PC-3 (cell line): ENCODE measurements around the gene CRHR2. TPM values are rescaled to one million over a fixed set of nuclear protein-coding genes. Genes with fewer than 3 reads are reported as not detected.

Experiments used
- ATAC-seq: fragments of 200-7000 bp; cut with Tn5 transposase; 2 replicates; pipeline ENCODE4 v1.9.1; 2020; ENCODE audit warnings: mild to moderate bottlenecking, moderate library complexity
- BruUV-seq: library from RNA; stranded (reverse); fragments of 400-500 nt; replicated peaks from 2 replicates; lab custom pipeline; 2021; lab: Mats Ljungman, UMichigan
- CTCF ChIA-PET: fragments of 300-600 bp; sonication (Branson Sonifier 250); formaldehyde crosslinking; loops from one replicate; lab custom pipeline; 2022; ENCODE audit warnings: antibody characterized with exemption; lab: Charles Lee
- POLR2A ChIA-PET: fragments of 300-600 bp; sonication (Branson Sonifier 250); formaldehyde crosslinking; loops from one replicate; lab custom pipeline; 2022; ENCODE audit warnings: antibody characterized with exemption; ENCODE audit not compliant: unreplicated experiment; lab: Charles Lee
- DNase-seq: peaks from one replicate; pipeline ENCODE4 v3.0.0-alpha.2; 2015
- H2AFZ ChIP-seq: fragments of 300-600 bp; sonication (generic); 2 replicates; pipeline ENCODE4 v1.6.0; 2016; ENCODE audit warnings: antibody characterized with exemption, low read length
- H3F3A ChIP-seq: fragments of 300-600 bp; sonication (generic); one replicate; pipeline ENCODE4 v1.6.0; 2017; ENCODE audit warnings: antibody characterized with exemption, low read length, control low read depth, mild to moderate bottlenecking; ENCODE audit not compliant: unreplicated experiment
- H3K27ac ChIP-seq: fragments of 300-600 bp; sonication (generic); 2 replicates; pipeline ENCODE4 v1.5.1; 2016; ENCODE audit warnings: mild to moderate bottlenecking, low read length
- H3K27me3 ChIP-seq: fragments of 300-600 bp; sonication (generic); 2 replicates; pipeline ENCODE4 v1.6.1; 2016; ENCODE audit warnings: low read length, mixed read lengths
- H3K36me3 ChIP-seq: fragments of 300-600 bp; sonication (generic); 2 replicates; pipeline ENCODE4 v1.6.1; 2016; ENCODE audit warnings: low read depth, mixed run types, low read length, mixed read lengths
- H3K4me1 ChIP-seq: fragments of 300-600 bp; sonication (generic); 2 replicates; pipeline ENCODE4 v1.5.1; 2016; ENCODE audit warnings: low read length; ENCODE audit not compliant: insufficient read depth
- H3K4me2 ChIP-seq: fragments of 300-600 bp; sonication (generic); 2 replicates; pipeline ENCODE4 v1.6.0; 2016; ENCODE audit warnings: low read length
- H3K4me3 ChIP-seq: fragments of 300-600 bp; sonication (generic); 2 replicates; pipeline ENCODE4 v1.5.1; 2016; ENCODE audit warnings: mild to moderate bottlenecking, low read length, mixed read lengths
- H3K79me2 ChIP-seq: fragments of 300-600 bp; sonication (generic); 2 replicates; pipeline ENCODE4 v1.6.1; 2017; ENCODE audit warnings: low read length, mixed read lengths
- H3K9ac ChIP-seq: fragments of 300-600 bp; sonication (generic); 2 replicates; pipeline ENCODE4 v1.6.0; 2016; ENCODE audit warnings: mild to moderate bottlenecking, low read length
- H3K9me2 ChIP-seq: fragments of 300-600 bp; sonication (generic); replicated peaks from 2 replicates; pipeline ENCODE4 v1.6.1; 2016; ENCODE audit warnings: mixed run types, low read length, mixed read lengths
- H3K9me3 ChIP-seq: fragments of 300-600 bp; sonication (generic); 2 replicates; pipeline ENCODE4 v1.6.1; 2016; ENCODE audit warnings: low read length, mixed read lengths
- H4K20me1 ChIP-seq: fragments of 300-600 bp; sonication (generic); 2 replicates; pipeline ENCODE4 v1.6.1; 2016; ENCODE audit warnings: low read length, mixed read lengths
- CTCF ChIP-seq: fragments of 300-600 bp; sonication (generic); conservative IDR thresholded peaks from 2 replicates; pipeline ENCODE4 v1.5.1; 2017; ENCODE audit warnings: antibody characterized with exemption, low read depth, mild to moderate bottlenecking, low read length
- EZH2 ChIP-seq: fragments of 300-600 bp; sonication (generic); IDR thresholded peaks from one replicate; pipeline ENCODE4 v1.6.1; 2017; ENCODE audit warnings: antibody characterized with exemption, mild to moderate bottlenecking, low read length; ENCODE audit not compliant: unreplicated experiment
- EZH2phosphoT487 ChIP-seq: fragments of 300-600 bp; sonication (generic); IDR thresholded peaks from 2 replicates; pipeline ENCODE4 v1.6.1; 2018; ENCODE audit warnings: mild to moderate bottlenecking, antibody characterized with exemption, low read length, borderline replicate concordance
- intact Hi-C: fragments of 100-400 bp; cut with micrococcal nuclease; formaldehyde crosslinking; loops from 2 replicates; pipeline ENCODE4 v1.9.0; 2023
- total RNA-seq: library from RNA; depleted of rRNA; stranded (reverse); fragments of >200 nt; gene quantifications from 2 replicates; pipeline ENCODE4 v1.2.3, GENCODE V29; 2014

Gene CRHR2
- total RNA-seq, 1 experiment from 2014 or later = not detected

- H2AFZ ChIP-seq = no peak overlapping the region
- no peak overlapping the region for H3K4me2 ChIP-seq
- H3K4me3 ChIP-seq = no peak overlapping the region
- H3F3A ChIP-seq = no peaks in the 10 kb centered on the region
- no peak for DNase-seq
- intact Hi-C loops = no loop called here
- no peaks in the 10 kb centered on the region for H3K9me2 ChIP-seq
- no peaks in the 10 kb centered on the region for H3K79me2 ChIP-seq
- H3K9ac ChIP-seq = no peak overlapping the region
- ATAC-seq = no peak
- H3K9me3 ChIP-seq = no peaks in the 10 kb centered on the region
- H3K36me3 ChIP-seq = no peaks in the 10 kb centered on the region
- H4K20me1 ChIP-seq = no peaks in the 10 kb centered on the region
- no peak overlapping the region for H3K27ac ChIP-seq
- H3K27me3 ChIP-seq = peaks cover 30% of the 10 kb centered on the region
- no TSS peak for BruUV-seq
- no peak for TF ChIP-seq CTCF
- TF ChIP-seq EZH2 = no peak
- no peak for TF ChIP-seq EZH2phosphoT487
- H3K4me1 ChIP-seq = no peaks in the 10 kb centered on the region
- ChIA-PET POLR2A (no interaction called here), CTCF (no interaction called here)
These were observed 443 bp downstream of the CRHR2 start for GRCh38 chr7:30681815-30682211.

- peaks cover 34% of the 10 kb centered on the region for H3K27me3 ChIP-seq
- ChIA-PET CTCF (no interaction called here), POLR2A (no interaction called here)
- no peaks in the 10 kb centered on the region for H3K4me1 ChIP-seq
- H3K9me3 ChIP-seq = no peaks in the 10 kb centered on the region
- no peaks in the 10 kb centered on the region for H4K20me1 ChIP-seq
- H3F3A ChIP-seq = no peaks in the 10 kb centered on the region
- no TSS peak for BruUV-seq
- no peak overlapping the region for H2AFZ ChIP-seq
- no peak overlapping the region for H3K4me3 ChIP-seq
- H3K79me2 ChIP-seq = no peaks in the 10 kb centered on the region
- H3K9ac ChIP-seq = no peak overlapping the region
- H3K27ac ChIP-seq = no peak overlapping the region
- no peaks in the 10 kb centered on the region for H3K36me3 ChIP-seq
- no peak for TF ChIP-seq EZH2phosphoT487
- no peak for TF ChIP-seq EZH2
- no peak for TF ChIP-seq CTCF
- no peaks in the 10 kb centered on the region for H3K9me2 ChIP-seq
- intact Hi-C loops = no loop called here
- DNase-seq (no peak), ATAC-seq (no peak)
- no peak overlapping the region for H3K4me2 ChIP-seq
These were observed 892 bp downstream of the CRHR2 start for GRCh38 chr7:30681331-30681797.

- Histone ChIP-seq H3K36me3 (no peaks in the 10 kb centered on the region), H3K9ac (no peak overlapping the region), H3K9me3 (no peaks in the 10 kb centered on the region), H3K27ac (no peak overlapping the region), H3K4me1 (no peaks in the 10 kb centered on the region), H3K4me2 (no peak overlapping the region), H2AFZ (no peak overlapping the region), H3K27me3 (peaks cover 34% of the 10 kb centered on the region), H4K20me1 (no peaks in the 10 kb centered on the region), H3K79me2 (no peaks in the 10 kb centered on the region), H3F3A (no peaks in the 10 kb centered on the region), H3K9me2 (no peaks in the 10 kb centered on the region), H3K4me3 (no peak overlapping the region)
- DNase-seq (no peak), ATAC-seq (no peak)
- ChIA-PET CTCF (no interaction called here), POLR2A (no interaction called here)
- intact Hi-C loops = no loop called here
- no peak for TF ChIP-seq EZH2phosphoT487
- no peak for TF ChIP-seq EZH2
- TF ChIP-seq CTCF = no peak
- no TSS peak for BruUV-seq
These were observed 2.6 kb downstream of the CRHR2 start for GRCh38 chr7:30679664-30680063.
